Muscle of leg (tissue), 11 donors: ENCODE measurements around the gene EIF3L. TPM values are rescaled to one million over a fixed set of nuclear protein-coding genes. Genes with fewer than 3 reads are reported as not detected.

Experiments
- DNase-seq: peaks from one replicate; pipeline ENCODE4 v3.0.0; 2013
- H3K27ac ChIP-seq: one replicate; pipeline ENCODE4 v1.5.1; 2013; ENCODE audit warnings: mild to moderate bottlenecking, low read length, control low read depth
- H3K27me3 ChIP-seq: one replicate; pipeline ENCODE4 v1.6.1; 2013; ENCODE audit warnings: low read length; ENCODE audit not compliant: control insufficient read depth, insufficient read depth
- H3K36me3 ChIP-seq: one replicate; pipeline ENCODE4 v1.6.1; 2013; ENCODE audit warnings: low read length; ENCODE audit not compliant: control insufficient read depth, insufficient read depth
- H3K4me1 ChIP-seq: one replicate; pipeline ENCODE4 v1.6.1; 2013; ENCODE audit warnings: low read length; ENCODE audit not compliant: control insufficient read depth, insufficient read depth
- H3K4me3 ChIP-seq: one replicate; pipeline ENCODE4 v1.5.1; 2013; ENCODE audit warnings: low read length, control low read depth
- H3K9me3 ChIP-seq: replicated peaks from 2 replicates; pipeline ENCODE4 v1.6.1; 2013; ENCODE audit warnings: low read depth, low read length; ENCODE audit not compliant: control insufficient read depth
- WGBS: methylation state at CpG from one replicate; pipeline ENCODE4 v1.1.5; 2013; ENCODE audit warnings: missing lambda C conversion rate; ENCODE audit not compliant: insufficient coverage; 5-methylcytosine and 5-hydroxymethylcytosine counted together
- polyA plus RNA-seq, 8 donors: library from polyadenylated mRNA; unstranded; fragments of 120-200 nt; gene quantifications; one replicate each; pipeline versions ENCODE4 v1.2.1 to v1.2.3, GENCODE V29; 2013; ENCODE audit warnings: inconsistent platforms in 1 of 8, low replicate concordance in 1 of 8; ENCODE audit not compliant: insufficient read length in 8 of 8, insufficient read depth in 1 of 8
- total RNA-seq: library from RNA; stranded (reverse); fragments of 120-200 nt; gene quantifications from one replicate; pipeline ENCODE4 v1.2.4, GENCODE V29; 2013

EIF3L gene
- total and polyA plus RNA-seq, 9 donors, result 1,056 to 1,352 (median 1,218) TPM

GRCh38 chr22:37925767-37926166, 76.5 kb downstream of the EIF3L start:
- Histone ChIP-seq H3K27ac (no peak overlapping the region), H3K36me3 (peaks cover 79% of the 10 kb centered on the region), H3K27me3 (no peaks in the 10 kb centered on the region), H3K4me1 (peaks cover 4% of the 10 kb centered on the region), H3K9me3 (no peaks in the 10 kb centered on the region), H3K4me3 (no peak overlapping the region)
- WGBS, result 91% methylated on average over 6 of the region's 15 CpGs
- DNase-seq, result no peak

- no peaks in the 10 kb centered on the region for H3K27me3 ChIP-seq
- DNase-seq, result no peak
- H3K9me3 ChIP-seq, result no peaks in the 10 kb centered on the region
- peaks cover 79% of the 10 kb centered on the region for H3K36me3 ChIP-seq
- whole genome bisulfite sequencing, result 95% methylated on average over 6 of the region's 7 CpGs
- H3K4me3 ChIP-seq, result no peak overlapping the region
- H3K4me1 ChIP-seq, result peaks cover 4% of the 10 kb centered on the region
- H3K27ac ChIP-seq, result no peak overlapping the region
Observed at GRCh38 chr22:37926358-37926757, 77.1 kb downstream of the EIF3L start.

- peaks cover 77% of the 10 kb centered on the region for H3K36me3 ChIP-seq
- DNase-seq, result no peak
- no peaks in the 10 kb centered on the region for H3K9me3 ChIP-seq
- peaks cover 4% of the 10 kb centered on the region for H3K4me1 ChIP-seq
- H3K4me3 ChIP-seq, result no peak overlapping the region
- no peak overlapping the region for H3K27ac ChIP-seq
- H3K27me3 ChIP-seq, result no peaks in the 10 kb centered on the region
- WGBS, result 95% methylated on average over 29 of the region's 32 CpGs
Observed at GRCh38 chr22:37926771-37927636, 77.8 kb downstream of the EIF3L start.

GRCh38 chr22:37927637-37927936, 78.4 kb downstream of the EIF3L start:
- WGBS, result 92% methylated on average over 4 of the region's 5 CpGs
- H3K9me3 ChIP-seq, result no peaks in the 10 kb centered on the region
- H3K4me3 ChIP-seq, result no peak overlapping the region
- no peaks in the 10 kb centered on the region for H3K27me3 ChIP-seq
- no peak for DNase-seq
- H3K27ac ChIP-seq, result no peak overlapping the region
- peaks cover 83% of the 10 kb centered on the region for H3K36me3 ChIP-seq
- peaks cover 4% of the 10 kb centered on the region for H3K4me1 ChIP-seq

GRCh38 chr22:37929390-37929789, 80.2 kb downstream of the EIF3L start:
- no peak for DNase-seq
- Histone ChIP-seq H3K27me3 (no peaks in the 10 kb centered on the region), H3K4me3 (no peak overlapping the region), H3K27ac (no peak overlapping the region), H3K4me1 (peaks cover 15% of the 10 kb centered on the region), H3K36me3 (peaks cover 87% of the 10 kb centered on the region), H3K9me3 (no peaks in the 10 kb centered on the region)
- 85% methylated on average over 5 of the region's 5 CpGs for WGBS

- H3K36me3 ChIP-seq, result peaks cover 77% of the 10 kb centered on the region
- peaks cover 11% of the 10 kb centered on the region for H3K4me1 ChIP-seq
- no peak overlapping the region for H3K27ac ChIP-seq
- no peaks in the 10 kb centered on the region for H3K27me3 ChIP-seq
- 75% methylated on average over 10 of the region's 11 CpGs for WGBS
- H3K4me3 ChIP-seq, result no peak overlapping the region
- no peak for DNase-seq
- H3K9me3 ChIP-seq, result no peaks in the 10 kb centered on the region
Observed at GRCh38 chr22:37930270-37930951, 81.2 kb downstream of the EIF3L start.

GRCh38 chr22:37930952-37931440, 81.8 kb downstream of the EIF3L start:
- Histone ChIP-seq H3K9me3 (no peaks in the 10 kb centered on the region), H3K27me3 (no peaks in the 10 kb centered on the region), H3K27ac (no peak overlapping the region), H3K4me3 (no peak overlapping the region), H3K4me1 (peaks cover 11% of the 10 kb centered on the region), H3K36me3 (peaks cover 73% of the 10 kb centered on the region)
- DNase-seq, result no peak
- 90% methylated on average over 2 of the region's 2 CpGs for WGBS

- no peak for DNase-seq
- H3K4me1 ChIP-seq, result peaks cover 11% of the 10 kb centered on the region
- H3K27me3 ChIP-seq, result no peaks in the 10 kb centered on the region
- no peak overlapping the region for H3K27ac ChIP-seq
- WGBS, result 55% methylated on average over 3 of the region's 6 CpGs
- no peak overlapping the region for H3K4me3 ChIP-seq
- peaks cover 70% of the 10 kb centered on the region for H3K36me3 ChIP-seq
- H3K9me3 ChIP-seq, result no peaks in the 10 kb centered on the region
Observed at GRCh38 chr22:37931893-37932389, 82.7 kb downstream of the EIF3L start.

- WGBS, result 76% methylated on average over 6 of the region's 10 CpGs
- Histone ChIP-seq H3K36me3 (peaks cover 66% of the 10 kb centered on the region), H3K27me3 (no peaks in the 10 kb centered on the region), H3K27ac (no peak overlapping the region), H3K4me3 (no peak overlapping the region), H3K9me3 (no peaks in the 10 kb centered on the region), H3K4me1 (peaks cover 11% of the 10 kb centered on the region)
- DNase-seq, result no peak
Observed at GRCh38 chr22:37932401-37932800, 83.2 kb downstream of the EIF3L start.

- DNase-seq, result no peak
- WGBS, result 79% methylated on average over 19 of the region's 21 CpGs
- Histone ChIP-seq H3K9me3 (no peaks in the 10 kb centered on the region), H3K27me3 (no peaks in the 10 kb centered on the region), H3K4me3 (no peak overlapping the region), H3K27ac (peak overlapping the region; percentile 35), H3K4me1 (peaks cover 11% of the 10 kb centered on the region), H3K36me3 (peaks cover 68% of the 10 kb centered on the region)
Observed at GRCh38 chr22:37932821-37933578, 83.8 kb downstream of the EIF3L start.
